Astrocyte of the hippocampus (primary cell): ENCODE results near the gene ARG2.

Experiments used
- DNase-seq: peaks from one replicate; pipeline ENCODE4 v3.0.0; 2011; ENCODE audit warnings: low read depth, low spot score

ARG2 gene

DNA sequence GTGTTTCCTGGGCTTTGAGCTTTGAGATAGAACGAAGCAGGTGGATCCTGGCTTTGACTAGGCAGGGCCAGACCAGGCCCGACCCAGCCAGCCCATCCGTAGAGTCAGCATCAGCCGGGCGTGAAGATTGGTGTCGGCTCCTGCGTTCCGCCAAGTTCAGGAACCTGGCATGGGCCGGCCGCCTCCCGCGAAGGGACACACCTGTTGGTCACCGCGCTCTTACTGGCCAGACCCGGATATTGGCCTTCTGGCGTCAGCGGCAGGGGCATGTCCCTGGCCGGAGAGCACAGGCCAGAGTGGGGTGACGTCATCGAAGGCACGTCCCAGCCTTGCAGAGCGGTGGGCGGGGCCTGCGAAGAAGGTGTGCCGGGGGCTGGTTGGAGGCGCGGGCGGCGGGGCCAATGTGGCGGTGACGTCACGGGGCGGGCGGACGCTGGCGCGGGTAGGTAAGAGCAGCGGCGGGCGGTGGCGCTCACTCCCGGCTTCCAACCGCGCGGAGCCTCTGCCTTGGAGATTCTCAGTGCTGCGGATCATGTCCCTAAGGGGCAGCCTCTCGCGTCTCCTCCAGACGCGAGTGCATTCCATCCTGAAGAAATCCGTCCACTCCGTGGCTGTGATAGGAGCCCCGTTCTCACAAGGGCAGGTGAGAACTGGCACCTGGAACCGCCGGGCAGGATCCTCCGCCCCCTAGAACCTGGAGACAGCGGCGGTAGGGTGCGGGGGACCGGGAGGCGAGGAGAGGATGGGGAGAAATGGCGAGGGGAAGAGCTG lies at the start of gene ARG2:
Gene ARG2 (plus strand): TSS at position 475 of the 771 bp plus-strand sequence. CDS start 58 bp downstream, at position 533.
- peak; percentile 97 for DNase-seq

DNA sequence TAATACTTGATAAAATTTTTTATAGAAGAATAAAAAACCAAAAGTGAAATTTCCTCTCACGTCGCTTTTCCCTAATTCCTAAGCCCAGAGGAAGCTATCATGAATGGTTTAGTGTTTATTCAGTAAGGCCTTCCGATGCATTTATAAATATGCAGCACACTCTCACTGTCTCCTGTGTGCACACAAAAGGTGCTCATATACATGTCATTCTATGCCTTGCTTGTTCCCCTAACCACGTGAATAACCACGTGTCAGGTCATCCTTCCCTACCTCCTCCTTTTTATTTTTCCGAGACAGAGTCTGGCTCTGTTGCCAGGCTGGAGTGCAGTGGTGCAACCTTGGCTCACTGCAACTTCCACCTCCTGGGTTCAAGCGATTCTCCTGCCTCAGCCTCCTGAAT lies 49.3 kb upstream of the ARG2 start:
- no peak for DNase-seq

DNA sequence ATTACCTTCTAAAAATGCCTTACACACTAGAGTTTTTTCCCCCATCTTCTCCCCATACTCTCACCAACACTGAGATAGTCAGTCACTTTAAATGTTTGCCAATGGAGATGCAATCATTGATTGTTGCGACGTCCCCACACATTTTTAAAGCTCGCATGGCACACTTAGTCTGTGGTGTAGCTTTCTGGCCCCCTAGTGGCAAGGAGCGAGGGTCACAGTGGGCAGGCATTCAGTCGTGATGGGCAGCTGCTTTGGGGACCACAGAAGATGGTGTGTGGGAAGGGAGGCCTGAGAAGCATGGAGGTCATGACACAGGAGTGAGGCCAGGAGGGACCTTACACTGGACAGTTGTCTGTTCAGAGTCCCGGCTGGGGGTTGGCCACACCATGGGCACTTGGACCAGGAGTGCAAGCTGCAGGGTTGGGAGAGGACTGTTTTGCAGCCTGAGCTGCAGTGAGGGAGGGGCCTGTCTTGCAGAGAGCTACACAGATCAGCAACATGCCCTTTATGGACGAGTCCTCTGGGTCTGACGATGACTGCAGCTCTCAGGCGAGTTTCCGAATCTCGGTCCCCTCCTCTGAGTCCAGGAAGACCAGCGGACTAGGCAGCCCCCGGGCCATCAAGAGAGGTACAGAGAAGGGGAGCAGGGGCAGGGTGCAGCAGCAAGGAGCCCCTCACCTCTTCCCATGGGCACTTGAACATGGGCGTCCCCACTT lies 48.3 kb upstream of the ARG2 start:
- DNase-seq, result peak; percentile 75

DNA sequence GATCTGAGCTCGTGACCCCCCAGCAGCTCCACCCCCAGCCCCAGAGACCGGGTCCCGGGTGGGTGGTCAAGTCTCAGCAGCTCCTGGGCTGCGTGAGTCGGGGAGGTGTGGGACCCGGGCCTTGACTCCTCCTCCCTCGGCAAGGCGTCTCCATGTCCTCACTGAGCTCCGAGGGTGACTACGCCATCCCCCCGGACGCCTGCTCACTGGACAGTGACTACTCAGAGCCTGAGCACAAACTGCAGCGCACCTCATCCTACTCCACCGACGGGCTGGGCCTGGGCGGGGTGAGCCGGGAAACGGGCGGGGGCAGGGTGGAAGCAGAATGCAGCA lies 47.8 kb upstream of the ARG2 start:
- no peak for DNase-seq

DNA sequence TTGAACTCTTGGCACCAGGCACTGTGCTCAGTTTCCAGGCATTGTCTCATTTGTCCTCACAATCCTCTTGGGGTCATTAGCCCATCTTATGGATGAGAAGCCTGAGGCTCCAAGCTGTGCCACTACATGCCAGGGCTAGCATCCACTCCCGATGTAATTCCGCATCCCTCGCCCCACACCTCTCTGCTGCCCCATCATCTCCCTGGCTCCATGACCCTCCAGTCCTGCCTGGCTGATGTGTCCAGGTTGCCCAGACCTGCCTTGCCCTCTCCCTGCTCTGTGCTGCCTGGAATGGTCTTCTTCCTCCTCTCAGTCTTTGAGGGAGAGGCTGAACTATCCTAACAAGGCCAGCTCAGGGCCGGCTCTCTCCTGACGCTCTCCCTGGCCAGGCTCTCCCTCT lies 47.1 kb upstream of the ARG2 start:
- DNase-seq, result no peak

DNA sequence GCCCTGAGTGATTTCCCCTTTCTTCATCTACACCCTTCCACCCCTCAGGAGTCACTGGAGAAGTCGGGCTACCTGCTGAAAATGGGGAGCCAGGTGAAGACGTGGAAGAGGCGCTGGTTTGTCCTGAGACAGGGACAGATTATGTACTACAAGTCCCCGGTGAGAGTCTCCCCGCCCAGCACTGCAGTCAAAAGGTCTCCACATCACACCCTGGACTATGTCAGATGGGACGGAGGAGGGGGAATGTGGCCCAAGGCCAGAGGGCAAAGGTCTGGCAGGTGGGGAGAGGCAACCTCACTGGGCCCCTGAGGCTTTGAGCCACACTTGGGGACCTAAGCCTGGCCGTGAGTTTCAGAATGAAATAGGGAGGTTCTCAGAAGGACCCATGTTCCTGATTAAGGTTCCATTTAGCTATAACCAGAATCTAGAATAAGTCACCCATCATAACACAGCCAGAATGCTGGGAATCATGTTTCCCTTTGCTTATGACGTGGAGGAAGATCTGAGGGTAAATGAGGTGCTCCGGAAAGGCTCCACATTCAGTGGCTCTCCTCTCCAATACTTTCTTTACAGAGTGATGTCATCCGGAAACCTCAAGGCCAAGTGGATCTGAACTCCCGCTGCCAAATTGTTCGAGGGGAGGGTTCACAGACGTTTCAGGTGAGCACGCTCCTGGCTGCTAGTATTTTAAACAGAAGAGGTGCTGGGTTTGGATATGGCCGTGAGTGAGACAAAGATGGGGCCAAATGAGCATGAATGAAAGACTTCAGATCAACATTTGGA lies 46.3 kb upstream of the ARG2 start:
- no peak for DNase-seq

DNA sequence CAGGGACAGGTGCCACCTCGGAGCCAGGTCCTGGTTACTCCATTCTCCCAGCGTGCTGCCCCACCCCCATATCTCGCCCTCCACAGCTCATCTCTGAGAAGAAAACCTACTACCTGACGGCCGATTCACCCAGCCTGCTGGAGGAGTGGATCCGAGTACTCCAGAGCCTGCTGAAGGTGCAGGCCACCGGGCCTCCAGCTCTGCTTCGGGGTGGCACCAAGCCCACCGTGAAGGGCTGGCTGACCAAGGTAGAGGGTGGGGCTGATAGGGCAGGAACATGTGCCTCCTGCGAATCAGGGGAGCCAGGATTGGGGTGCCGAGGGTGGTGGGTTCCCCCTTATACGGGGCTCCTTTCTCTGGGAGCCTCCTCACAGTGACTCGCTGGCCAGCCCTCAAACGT lies 45.6 kb upstream of the ARG2 start:
- DNase-seq, result no peak

DNA sequence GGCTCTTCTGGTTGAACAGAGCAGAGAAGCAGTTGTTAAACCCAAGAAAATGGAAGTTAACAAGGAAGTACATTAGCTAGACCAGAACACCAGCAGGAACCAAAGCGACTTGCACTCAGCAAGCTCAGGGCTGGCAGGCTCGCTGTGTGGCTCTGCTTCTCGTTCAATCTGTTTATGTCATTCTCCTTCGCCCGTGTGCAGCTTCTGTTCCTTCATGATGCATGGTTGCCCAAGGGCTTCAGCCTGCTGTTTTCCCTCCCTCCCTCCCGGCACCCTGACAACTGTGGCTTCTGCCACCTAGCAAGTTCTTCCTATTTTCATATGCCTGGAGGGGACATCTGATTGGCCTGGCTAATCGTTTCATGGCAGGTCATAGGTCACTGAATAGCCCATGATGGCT lies 44.9 kb upstream of the ARG2 start:
- DNase-seq, result no peak

DNA sequence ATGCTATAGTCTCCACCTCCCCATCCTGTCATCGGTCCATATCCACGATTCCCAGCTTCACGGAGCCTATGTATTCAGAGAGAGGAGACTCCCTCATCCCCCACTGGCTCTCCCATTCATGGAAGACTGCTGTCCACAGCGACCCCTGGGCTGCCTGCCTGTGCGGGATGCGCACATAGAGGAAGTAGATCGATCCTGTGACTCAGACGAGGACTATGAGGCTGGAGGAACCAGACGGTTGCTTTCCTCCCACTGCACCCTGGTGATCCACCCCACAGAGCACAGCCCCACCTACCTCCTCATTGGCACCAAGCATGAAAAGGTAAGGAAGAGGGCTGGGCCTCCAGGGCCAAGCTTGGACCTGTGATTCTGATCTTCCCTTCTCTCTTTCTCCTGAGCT lies 44.0 kb upstream of the ARG2 start:
- DNase-seq, result no peak

DNA sequence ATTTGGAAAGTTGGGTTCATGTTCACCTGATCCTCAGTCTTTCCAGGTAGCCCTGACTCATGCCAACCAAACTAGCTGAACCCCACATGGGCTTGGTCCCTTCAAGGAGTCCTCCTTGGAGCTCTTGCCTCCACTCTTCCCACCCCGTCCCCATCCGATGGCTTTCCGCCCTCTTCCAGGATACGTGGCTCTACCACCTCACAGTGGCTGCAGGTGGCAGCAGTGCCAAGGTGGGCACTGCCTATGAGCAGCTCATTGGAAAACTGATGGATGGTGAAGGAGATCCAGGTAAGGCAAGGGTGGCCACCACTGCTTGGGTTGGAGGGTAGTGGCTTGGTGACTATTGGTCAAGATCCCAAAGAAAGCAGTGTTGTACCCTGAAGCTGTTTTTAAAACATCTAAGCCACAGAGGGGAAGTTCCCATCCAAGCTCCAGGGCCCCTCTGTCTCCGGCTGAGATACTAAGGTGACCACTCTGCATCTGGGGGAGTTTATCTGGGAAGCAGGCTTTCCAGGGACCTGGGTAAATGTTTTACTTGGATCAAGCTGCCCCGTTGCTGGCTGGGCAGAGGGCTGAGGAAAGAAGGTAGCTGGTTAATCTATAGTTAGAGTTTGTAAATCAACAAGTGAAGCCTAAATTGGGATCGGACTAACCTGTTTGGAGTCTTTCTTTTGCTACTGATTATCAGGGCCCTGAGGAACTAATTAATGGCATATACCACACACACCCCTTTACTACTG lies 43.3 kb upstream of the ARG2 start:
- no peak for DNase-seq

DNA sequence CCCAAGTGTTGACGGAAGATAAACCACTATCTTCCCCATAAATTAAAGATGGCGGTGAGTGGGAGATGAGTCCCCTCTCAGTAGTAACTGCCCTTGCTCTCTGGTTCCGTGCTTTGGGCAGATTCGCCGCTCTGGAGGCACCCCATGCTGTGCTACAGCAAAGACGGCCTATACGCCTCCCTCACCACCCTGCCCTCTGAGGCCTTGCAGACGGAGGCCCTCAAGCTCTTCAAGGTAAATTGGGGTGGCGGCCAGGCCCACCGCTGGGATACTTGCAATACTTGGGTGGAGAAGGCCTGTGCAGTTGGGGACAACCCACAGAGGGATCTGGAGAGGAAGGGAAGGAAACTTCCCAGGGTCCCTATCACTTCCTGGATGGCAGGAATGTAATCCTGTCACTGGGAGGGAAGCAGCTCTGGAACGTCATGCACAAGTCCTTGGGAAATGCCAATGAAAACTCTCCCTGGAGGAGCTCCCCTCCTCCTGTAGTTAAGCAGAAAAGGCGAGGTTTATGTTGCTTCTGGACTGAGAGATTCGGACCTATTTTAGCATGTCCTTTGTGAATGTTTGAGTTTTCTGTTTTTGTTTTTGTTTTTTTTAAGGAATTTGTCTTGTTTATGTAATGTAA lies 42.4 kb upstream of the ARG2 start:
- no peak for DNase-seq

DNA sequence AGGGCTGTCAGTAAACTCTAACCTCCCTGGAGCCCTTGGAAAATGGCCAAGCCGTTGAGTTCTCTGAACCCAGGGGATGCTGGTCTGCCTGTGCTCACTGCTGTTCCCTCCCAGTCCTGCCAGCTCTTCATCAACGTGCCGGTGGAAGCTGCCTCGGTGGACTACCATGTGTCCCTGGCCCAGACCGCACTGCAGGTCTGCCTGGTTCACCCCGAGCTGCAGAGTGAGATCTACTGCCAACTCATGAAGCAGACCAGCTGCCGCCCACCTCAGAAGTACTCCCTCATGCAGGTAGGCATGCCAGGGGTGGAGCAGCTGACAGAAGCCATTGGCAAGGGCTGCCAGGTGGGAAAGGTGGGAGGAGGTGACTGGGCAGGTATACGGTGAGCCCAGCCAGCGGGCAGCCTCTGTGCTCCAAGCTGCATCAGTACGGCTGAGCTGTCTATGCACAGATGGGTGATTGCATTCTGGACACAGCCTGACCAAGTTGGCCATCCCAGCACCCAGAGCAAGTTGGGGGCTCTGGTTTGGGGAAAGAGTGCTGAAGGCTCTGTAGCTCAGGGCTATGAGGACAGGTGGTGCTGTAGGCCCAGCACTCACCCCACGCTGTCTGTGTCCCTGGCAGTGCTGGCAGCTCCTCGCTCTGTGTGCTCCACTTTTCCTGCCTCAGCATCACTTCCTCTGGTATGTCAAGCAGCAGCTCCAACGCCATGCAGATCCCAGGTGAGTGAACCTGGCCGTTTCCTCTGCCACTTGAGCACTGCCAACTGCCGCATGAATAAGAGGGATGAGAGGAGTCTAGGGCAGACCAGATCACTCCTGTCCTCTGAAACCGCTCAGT lies 41.6 kb upstream of the ARG2 start:
- DNase-seq, result no peak

DNA sequence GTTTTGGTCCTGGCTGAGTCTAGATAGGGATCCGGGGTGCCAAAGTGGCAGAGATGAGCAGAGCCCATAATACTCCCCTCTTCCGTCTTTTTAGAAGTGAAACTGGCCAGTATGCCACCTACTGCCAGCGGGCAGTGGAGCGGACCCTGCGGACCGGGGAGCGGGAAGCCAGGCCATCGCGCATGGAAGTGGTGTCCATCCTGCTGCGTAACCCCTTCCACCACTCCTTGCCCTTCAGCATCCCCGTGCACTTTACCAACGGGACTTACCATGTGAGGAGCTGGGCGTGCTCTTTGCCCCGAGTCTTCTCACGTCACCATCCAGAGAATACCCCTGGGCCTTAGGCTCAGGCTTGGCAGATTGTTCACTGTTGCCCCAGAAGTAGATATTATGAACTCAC lies 40.7 kb upstream of the ARG2 start:
- no peak for DNase-seq

DNA sequence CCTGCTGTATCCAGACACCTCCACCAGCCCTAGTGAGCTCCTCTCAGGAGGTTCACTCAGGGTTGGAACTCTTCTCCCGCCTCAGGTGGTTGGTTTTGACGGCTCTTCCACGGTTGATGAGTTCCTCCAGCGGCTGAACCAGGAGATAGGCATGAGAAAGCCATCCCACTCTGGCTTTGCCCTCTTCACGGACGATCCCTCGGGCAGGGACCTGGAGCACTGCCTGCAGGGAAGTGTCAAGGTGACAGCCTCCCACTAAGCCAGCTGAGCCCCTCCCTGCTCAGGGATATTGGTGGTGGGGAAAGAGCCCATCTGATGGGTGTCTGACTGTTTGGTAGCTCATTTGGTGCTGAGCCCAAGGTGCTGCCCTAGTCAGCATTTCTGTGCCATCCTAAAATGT lies 40.1 kb upstream of the ARG2 start:
- DNase-seq, result no peak

DNA sequence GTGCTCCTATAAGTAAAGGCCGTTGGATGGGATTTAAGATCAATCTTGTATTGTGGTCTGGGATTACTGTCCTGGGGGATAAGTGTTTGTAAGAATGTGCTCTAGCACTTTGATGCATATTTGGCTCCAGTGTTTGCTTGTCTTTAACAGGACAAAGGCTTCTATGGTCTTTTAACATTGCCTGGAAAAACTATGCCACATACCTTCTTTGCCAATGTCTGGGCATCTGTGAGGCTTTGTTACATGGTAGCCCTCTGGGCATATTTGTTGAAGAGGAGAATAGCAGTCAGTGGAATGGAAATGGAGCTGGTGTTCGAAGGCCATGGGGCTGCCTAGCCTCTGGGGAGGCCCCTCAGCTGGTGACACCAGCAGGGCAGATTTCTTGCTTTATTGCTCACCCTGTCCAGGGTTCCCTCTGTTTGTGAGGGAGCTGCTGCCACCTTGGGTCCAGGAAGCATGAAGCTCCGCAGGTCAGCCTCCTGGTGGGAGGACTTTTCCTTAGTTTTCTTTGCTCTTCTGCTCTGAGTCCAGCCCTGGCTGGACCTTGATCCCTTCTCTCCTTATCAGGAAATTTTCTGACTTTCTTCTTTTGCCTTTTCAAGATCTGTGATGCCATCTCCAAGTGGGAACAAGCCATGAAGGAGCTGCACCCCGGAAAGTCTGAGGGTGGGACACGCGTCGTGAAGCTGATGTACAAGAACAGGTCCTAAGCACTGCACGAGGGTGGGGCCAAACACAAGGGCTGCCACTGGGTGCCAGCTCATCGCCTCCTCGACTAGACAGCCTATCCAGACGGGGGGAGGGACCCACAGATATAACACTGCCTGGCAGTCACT lies 39.2 kb upstream of the ARG2 start:
- no peak for DNase-seq

DNA sequence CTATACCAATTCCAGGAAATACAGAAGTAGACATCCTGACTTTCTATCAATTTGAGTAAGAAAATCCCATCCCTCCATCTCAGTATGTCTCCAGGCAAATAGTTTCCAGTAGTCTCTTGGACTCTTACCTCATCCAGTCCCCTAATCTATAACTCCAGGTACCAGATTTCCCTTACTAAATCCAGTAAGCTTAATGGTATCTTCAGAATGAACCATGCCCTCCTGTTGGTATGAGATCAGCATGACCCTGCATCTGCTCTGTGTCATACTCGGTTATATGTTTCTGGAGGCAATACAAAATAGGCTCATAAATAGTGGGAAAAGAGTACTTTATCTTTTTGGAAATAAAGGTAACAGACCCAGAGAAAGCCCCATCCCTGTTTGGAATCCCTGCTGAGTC lies 38.1 kb upstream of the ARG2 start:
- DNase-seq, result no peak

DNA sequence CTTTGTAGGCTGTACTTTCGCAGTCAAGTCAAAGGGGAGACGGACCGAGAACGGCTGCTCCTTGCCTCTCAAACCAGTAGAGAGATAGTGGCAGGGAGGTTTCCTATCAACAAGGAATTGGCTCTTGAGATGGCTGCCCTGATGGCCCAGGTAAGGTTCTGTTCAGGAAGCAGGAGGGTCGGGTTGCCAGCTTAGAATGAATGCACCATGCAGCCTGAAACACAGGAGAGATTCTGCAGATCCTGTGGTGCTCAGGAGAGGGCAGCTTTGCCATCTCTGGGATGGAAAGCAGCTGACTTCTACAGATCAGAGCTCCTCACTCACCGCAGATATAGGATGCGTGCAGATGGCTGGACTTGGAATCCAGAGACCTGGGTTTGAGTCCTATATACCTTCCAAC lies 37.7 kb upstream of the ARG2 start:
- no peak for DNase-seq

DNA sequence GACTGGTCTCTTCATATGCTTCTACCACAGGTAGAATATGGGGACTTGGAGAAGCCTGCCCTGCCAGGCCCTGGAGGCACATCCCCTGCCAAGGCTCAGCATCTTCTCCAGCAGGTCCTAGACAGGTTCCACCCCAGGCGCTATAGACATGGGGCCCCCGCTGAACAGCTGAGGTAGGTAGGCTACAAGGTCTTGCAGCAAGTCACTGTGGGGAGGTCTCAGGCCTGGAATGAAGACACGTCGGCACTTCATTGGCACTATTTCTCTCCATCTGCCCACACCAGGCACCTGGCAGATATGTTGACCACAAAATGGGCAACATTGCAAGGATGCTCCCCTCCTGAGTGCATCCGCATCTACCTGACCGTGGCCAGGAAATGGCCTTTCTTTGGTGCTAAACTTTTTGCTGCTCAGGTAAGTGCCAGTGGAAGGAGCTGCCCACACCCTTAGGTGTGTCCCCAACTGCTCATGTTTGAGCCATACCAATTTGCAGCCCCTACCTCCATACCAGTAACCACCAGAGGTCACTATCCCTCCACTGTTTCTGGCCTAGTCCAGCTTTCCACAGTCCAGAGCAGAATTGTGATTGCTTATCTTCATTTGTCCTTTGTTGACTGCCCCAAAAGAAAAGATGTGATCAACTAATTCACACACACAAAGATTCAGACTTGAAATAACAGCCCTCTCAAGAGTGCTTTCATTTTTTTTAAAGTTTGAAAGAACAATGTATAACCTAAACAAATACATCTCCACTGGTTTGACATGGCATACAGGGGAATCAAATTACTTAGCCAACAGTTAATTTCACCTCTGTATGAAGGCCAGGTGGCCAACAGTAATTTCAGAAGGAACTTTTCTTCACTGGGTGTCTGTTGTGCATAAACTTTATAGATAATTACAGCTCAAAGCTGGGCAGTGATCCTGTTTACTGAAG lies 35.7 kb upstream of the ARG2 start:
- DNase-seq, result peak; percentile 72

DNA sequence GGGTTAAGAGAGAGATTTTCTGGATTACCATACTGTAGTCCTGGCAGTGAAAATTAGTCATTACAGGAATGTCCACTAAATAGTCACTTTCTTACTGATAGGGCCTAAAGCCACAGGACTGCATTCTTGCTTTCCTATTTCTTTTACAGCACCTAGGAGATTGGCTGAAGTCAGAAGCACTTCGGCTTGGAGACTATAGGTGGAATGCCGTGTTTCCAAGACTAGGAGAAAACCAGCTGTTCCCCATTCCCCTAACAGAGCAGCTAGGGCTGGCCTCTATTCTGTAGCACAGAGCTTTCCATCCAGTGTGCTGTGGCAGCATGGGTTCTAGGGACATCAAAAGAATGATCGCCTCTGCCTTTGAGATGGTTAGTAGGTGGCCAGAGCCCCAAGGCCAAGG lies 34.7 kb upstream of the ARG2 start:
- peak; percentile 46 for DNase-seq
